GM23338 (cell line): ENCODE measurements around the gene PPFIBP1. TPM values are rescaled to one million over a fixed set of nuclear protein-coding genes. Genes with fewer than 3 reads are reported as not detected.

Experiments used
- ATAC-seq: fragments of 200-7000 bp; cut with Tn5 transposase; 3 replicates; pipeline ENCODE4 v1.9.1; 2020
- DNase-seq: peaks from one replicate; pipeline ENCODE4 v3.0.0-alpha.2; 2015; ENCODE audit warnings: low spot score
- H2AFZ ChIP-seq: fragments of 200-600 bp; sonication (generic); 2 replicates; pipeline ENCODE4 v1.8.0; 2016; ENCODE audit warnings: antibody characterized with exemption, mild to moderate bottlenecking, moderate library complexity
- H3F3A ChIP-seq: fragments of 200-600 bp; sonication (generic); replicated peaks from 2 replicates; pipeline ENCODE4 v1.8.0; 2017; ENCODE audit warnings: antibody characterized with exemption, mixed run types, low read depth
- H3K27ac ChIP-seq: fragments of 200-600 bp; sonication (generic); 2 replicates; pipeline ENCODE4 v1.6.1; 2016; ENCODE audit warnings: low read depth
- H3K27me3 ChIP-seq: fragments of 200-600 bp; sonication (generic); 2 replicates; pipeline ENCODE4 v1.8.0; 2016; ENCODE audit warnings: mild to moderate bottlenecking, mixed run types, moderate library complexity; ENCODE audit not compliant: insufficient read depth
- H3K36me3 ChIP-seq: fragments of 200-600 bp; sonication (generic); 2 replicates; pipeline ENCODE4 v1.8.0; 2016; ENCODE audit warnings: mild to moderate bottlenecking; ENCODE audit not compliant: insufficient read depth
- H3K4me1 ChIP-seq: fragments of 200-600 bp; sonication (generic); 2 replicates; pipeline ENCODE4 v1.8.0; 2016; ENCODE audit warnings: mild to moderate bottlenecking, moderate library complexity; ENCODE audit not compliant: insufficient read depth
- H3K4me2 ChIP-seq: fragments of 200-600 bp; sonication (generic); 2 replicates; pipeline ENCODE4 v1.7.1; 2017; ENCODE audit warnings: mixed run types
- H3K4me3 ChIP-seq: fragments of 200-600 bp; sonication (generic); 2 replicates; pipeline ENCODE4 v1.6.1; 2016; ENCODE audit warnings: mixed run types
- H3K79me2 ChIP-seq: fragments of 200-600 bp; sonication (generic); replicated peaks from 2 replicates; pipeline ENCODE4 v1.8.0; 2017; ENCODE audit warnings: mild to moderate bottlenecking; ENCODE audit not compliant: insufficient read depth
- H3K9me2 ChIP-seq: fragments of 200-600 bp; sonication (generic); 2 replicates; pipeline ENCODE4 v1.8.0; 2017; ENCODE audit not compliant: insufficient read depth
- H4K20me1 ChIP-seq: fragments of 200-600 bp; sonication (generic); replicated peaks from 2 replicates; pipeline ENCODE4 v1.8.0; 2017; ENCODE audit warnings: mild to moderate bottlenecking; ENCODE audit not compliant: insufficient read depth
- H3K27ac Mint-ChIP-seq: 2 replicates; pipeline ENCODE4 v1.8.0; 2020; ENCODE audit warnings: inconsistent platforms, mild to moderate bottlenecking, moderate library complexity, mixed read lengths
- H3K27me3 Mint-ChIP-seq: 3 replicates; pipeline ENCODE4 v1.8.0; 2022; ENCODE audit warnings: low read depth, mild to moderate bottlenecking, moderate library complexity, mixed read lengths, inconsistent platforms; ENCODE audit not compliant: insufficient read depth, poor library complexity
- H3K36me3 Mint-ChIP-seq: 3 replicates; pipeline ENCODE4 v1.8.0; 2021; ENCODE audit warnings: low read depth, mild to moderate bottlenecking, inconsistent platforms, moderate library complexity, mixed read lengths
- H3K4me1 Mint-ChIP-seq: 3 replicates; pipeline ENCODE4 v1.8.0; 2020; ENCODE audit warnings: mild to moderate bottlenecking, inconsistent platforms, mixed read lengths
- H3K4me3 Mint-ChIP-seq: 3 replicates; pipeline ENCODE4 v1.8.0; 2021; ENCODE audit warnings: moderate library complexity, mild to moderate bottlenecking, inconsistent platforms, mixed read lengths
- H3K9me3 Mint-ChIP-seq: 3 replicates; pipeline ENCODE4 v1.8.0; 2020; ENCODE audit warnings: moderate library complexity, mild to moderate bottlenecking, inconsistent platforms, mixed read lengths
- CREB1 ChIP-seq: fragments of 250-450 bp; sonication (Bioruptor Pico); IDR thresholded peaks from 2 replicates; pipeline ENCODE4 v1.5.0; 2020; ENCODE audit warnings: low read depth, mild to moderate bottlenecking, moderate library complexity
- ETS1 ChIP-seq: IDR thresholded peaks from 2 replicates; pipeline ENCODE4 v1.6.1; 2016; ENCODE audit warnings: antibody characterized with exemption
- EZH2 ChIP-seq: fragments of 200-600 bp; sonication (generic); IDR thresholded peaks from one replicate; pipeline ENCODE4 v1.8.0; 2017; ENCODE audit warnings: antibody characterized with exemption, mild to moderate bottlenecking, low read depth; ENCODE audit not compliant: unreplicated experiment
- JUNB ChIP-seq: IDR thresholded peaks from one replicate; pipeline ENCODE4 v1.6.1; 2016; ENCODE audit warnings: antibody characterized with exemption; ENCODE audit not compliant: unreplicated experiment
- NANOG ChIP-seq: IDR thresholded peaks from 2 replicates; pipeline ENCODE4 v1.6.1; 2016; ENCODE audit warnings: antibody characterized with exemption, borderline replicate concordance
- REST ChIP-seq: IDR thresholded peaks from one replicate; pipeline ENCODE4 v1.6.1; 2018; ENCODE audit warnings: antibody characterized with exemption; ENCODE audit not compliant: unreplicated experiment
- STAT1 ChIP-seq: IDR thresholded peaks from one replicate; pipeline ENCODE4 v1.6.1; 2016; ENCODE audit warnings: antibody characterized with exemption; ENCODE audit not compliant: unreplicated experiment
- ZNF331 ChIP-seq: fragments of 250-450 bp; sonication (Bioruptor Pico); IDR thresholded peaks from 2 replicates; pipeline ENCODE4 v1.5.0; 2020; ENCODE audit warnings: low read depth, mild to moderate bottlenecking, moderate library complexity
- ZNF462 ChIP-seq: fragments of 250-450 bp; sonication (Bioruptor Pico); IDR thresholded peaks from 2 replicates; pipeline ENCODE4 v1.5.0; 2020; ENCODE audit warnings: mild to moderate bottlenecking, moderate library complexity
- polyA plus RNA-seq: library from polyadenylated mRNA; unstranded; fragments of >200 nt; fragmentation: Nextera tagmentation; extraction: Ambion mirVana; gene quantifications from 2 replicates; pipeline ENCODE4 v1.2.1, GENCODE V29; 2016
- total RNA-seq: library from RNA; depleted of rRNA; stranded (reverse); fragments of >200 nt; shearing (Covaris generic); gene quantifications from 2 replicates; pipeline ENCODE4 v1.2.3, GENCODE V29; 2014

Gene PPFIBP1
- total and polyA plus RNA-seq, 2 experiments from 2014 or later, result 33.2 to 41.9 TPM

GRCh38 chr12:27527512-27527911, 3.5 kb downstream of the PPFIBP1 start (continued):
- no peak for TF ChIP-seq REST
- no peak for TF ChIP-seq EZH2
- no peak for TF ChIP-seq JUNB

- Histone ChIP-seq H2AFZ (no peak overlapping the region), H3K9me2 (no peaks in the 10 kb centered on the region), H3K4me1 (peaks cover 17% of the 10 kb centered on the region), H3K27ac (no peak overlapping the region), H3K4me2 (no peak overlapping the region), H3F3A (no peaks in the 10 kb centered on the region), H3K27me3 (peaks cover 12% of the 10 kb centered on the region), H4K20me1 (peaks cover 4% of the 10 kb centered on the region), H3K36me3 (no peaks in the 10 kb centered on the region), H3K4me3 (no peak overlapping the region), H3K79me2 (peaks cover 83% of the 10 kb centered on the region)
- no peak overlapping the region; the same call in 1 of the 2 replicates for H3K27ac Mint-ChIP-seq
- ATAC-seq, result no peak
- H3K36me3 Mint-ChIP-seq, result no peaks in the 10 kb centered on the region
- H3K4me3 Mint-ChIP-seq, result no peak overlapping the region
- H3K9me3 Mint-ChIP-seq, result no peaks in the 10 kb centered on the region
- no peak for DNase-seq
- peaks cover 6% of the 10 kb centered on the region for H3K27me3 Mint-ChIP-seq
- peaks cover 29% of the 10 kb centered on the region for H3K4me1 Mint-ChIP-seq
- TF ChIP-seq NANOG (no peak), REST (no peak), ZNF331 (CRISPR knock-in tag) (no peak), CREB1 (no peak), ZNF462 (CRISPR knock-in tag) (no peak), STAT1 (no peak), ETS1 (no peak), JUNB (no peak)
Measured at GRCh38 chr12:27528788-27529187, 4.8 kb downstream of the PPFIBP1 start.
